ENCODE results near the gene AK3.
"Not testable (repeated sequence)": the region's sequence is repeated elsewhere in the genome, so short reads cannot be mapped to it uniquely, and the experiment has no call there.

The AK3 gene

GRCh38 chr9:4662989-4663792, 77.8 kb downstream of the AK3 start:
- no peak for DNase-seq (ENCODE audit: extremely low spot score)
- TF ChIP-seq, protein P1, sequence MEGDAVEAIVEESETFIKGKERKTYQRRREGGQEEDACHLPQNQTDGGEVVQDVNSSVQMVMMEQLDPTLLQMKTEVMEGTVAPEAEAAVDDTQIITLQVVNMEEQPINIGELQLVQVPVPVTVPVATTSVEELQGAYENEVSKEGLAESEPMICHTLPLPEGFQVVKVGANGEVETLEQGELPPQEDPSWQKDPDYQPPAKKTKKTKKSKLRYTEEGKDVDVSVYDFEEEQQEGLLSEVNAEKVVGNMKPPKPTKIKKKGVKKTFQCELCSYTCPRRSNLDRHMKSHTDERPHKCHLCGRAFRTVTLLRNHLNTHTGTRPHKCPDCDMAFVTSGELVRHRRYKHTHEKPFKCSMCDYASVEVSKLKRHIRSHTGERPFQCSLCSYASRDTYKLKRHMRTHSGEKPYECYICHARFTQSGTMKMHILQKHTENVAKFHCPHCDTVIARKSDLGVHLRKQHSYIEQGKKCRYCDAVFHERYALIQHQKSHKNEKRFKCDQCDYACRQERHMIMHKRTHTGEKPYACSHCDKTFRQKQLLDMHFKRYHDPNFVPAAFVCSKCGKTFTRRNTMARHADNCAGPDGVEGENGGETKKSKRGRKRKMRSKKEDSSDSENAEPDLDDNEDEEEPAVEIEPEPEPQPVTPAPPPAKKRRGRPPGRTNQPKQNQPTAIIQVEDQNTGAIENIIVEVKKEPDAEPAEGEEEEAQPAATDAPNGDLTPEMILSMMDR (IDR thresholded peaks at IDR 0.05; ENCODE audit: control extremely low read depth, extremely low read depth, low read depth, missing control alignments), result no peak
- CTCF ChIA-PET, result interaction anchor here (0.9 to 2.4 kb wide), 6 partner anchors 15 to 174 kb away, joined by 3 to 7 read pairs (median 4); partner anchors contain the start of gene CDC37L1
- POLR2A ChIA-PET, result no interaction called here

DNA sequence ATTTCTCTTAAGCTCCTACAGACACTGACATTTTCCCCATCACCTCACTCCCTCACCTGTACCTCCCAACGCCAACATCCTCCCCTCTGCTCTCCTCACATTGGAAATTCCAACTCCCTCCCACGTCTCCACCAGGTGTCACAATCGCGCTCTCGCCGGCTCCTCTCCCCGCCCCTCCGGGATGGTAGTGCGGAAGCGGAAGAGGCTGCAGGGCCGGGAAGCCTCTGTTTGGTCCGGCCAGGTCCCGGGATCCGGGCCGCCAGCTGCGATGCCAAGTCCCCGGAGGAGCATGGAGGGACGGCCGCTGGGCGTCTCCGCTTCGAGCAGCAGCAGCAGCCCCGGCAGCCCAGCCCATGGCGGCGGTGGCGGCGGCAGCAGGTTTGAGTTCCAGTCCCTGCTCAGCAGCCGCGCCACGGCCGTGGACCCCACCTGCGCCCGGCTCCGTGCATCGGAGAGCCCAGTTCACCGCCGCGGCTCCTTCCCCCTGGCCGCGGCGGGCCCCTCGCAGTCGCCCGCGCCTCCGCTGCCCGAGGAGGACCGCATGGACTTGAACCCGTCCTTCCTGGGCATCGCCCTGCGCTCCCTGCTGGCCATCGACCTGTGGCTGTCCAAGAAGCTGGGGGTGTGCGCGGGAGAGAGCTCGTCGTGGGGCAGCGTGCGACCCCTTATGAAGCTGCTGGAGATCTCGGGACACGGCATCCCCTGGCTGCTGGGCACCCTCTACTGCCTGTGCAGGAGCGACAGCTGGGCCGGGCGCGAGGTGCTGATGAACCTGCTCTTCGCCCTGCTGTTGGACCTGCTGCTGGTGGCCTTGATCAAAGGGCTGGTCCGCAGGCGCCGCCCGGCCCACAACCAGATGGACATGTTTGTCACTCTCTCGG, 78.7 kb downstream of the AK3 start, which contains the start of gene PLPP6:
Gene PLPP6, plus strand, starts transcription at position 187 of the 881 bp plus-strand sequence. Its CDS starts 82 bp downstream, at position 269.
- ChIA-PET CTCF (interaction anchor here (0.7 to 2.3 kb wide), 7 partner anchors 10 to 173 kb away, joined by 3 to 7 read pairs (median 4); partner anchors contain the start of gene CDC37L1), POLR2A (interaction anchor here (1.2 kb wide), 1 partner anchor 17 kb away, joined by 3 read pairs; the partner anchor contains the start of gene CDC37L1)
- peak; percentile 82 for DNase-seq (ENCODE audit: extremely low spot score)
- TF ChIP-seq, protein P1 (IDR thresholded peaks at IDR 0.05; ENCODE audit: control extremely low read depth, extremely low read depth, low read depth, missing control alignments), result peak; percentile 67

- no peak for DNase-seq (ENCODE audit: extremely low spot score)
- ChIA-PET POLR2A (interaction anchor here (1.2 kb wide), 1 partner anchor 18 kb away, joined by 3 read pairs; the partner anchor contains the start of gene CDC37L1), CTCF (interaction anchor here (0.7 to 2.3 kb wide), 4 partner anchors 9 to 84 kb away, joined by 3 to 7 read pairs (median 4); partner anchors contain the start of gene CDC37L1)
- TF ChIP-seq, protein P1 (IDR thresholded peaks at IDR 0.05; ENCODE audit: control extremely low read depth, extremely low read depth, low read depth, missing control alignments), result no peak
Measured at GRCh38 chr9:4661611-4662010, 79.4 kb downstream of the AK3 start.

- CTCF ChIA-PET, result interaction anchor here (0.7 to 2.3 kb wide), 3 partner anchors 18 to 84 kb away, joined by 3 to 7 read pairs (median 5); partner anchors contain the start of gene CDC37L1
Measured at GRCh38 chr9:4661165-4661564, 79.8 kb downstream of the AK3 start.

GRCh38 chr9:4660665-4661064, 80.3 kb downstream of the AK3 start:
- POLR2A ChIA-PET; DNase-seq (ENCODE audit: extremely low spot score): not testable (repeated sequence)
- CTCF ChIA-PET, result interaction anchor here (2.3 kb wide), 1 partner anchor 57 kb away, joined by 7 read pairs; no protein-coding TSS in a partner anchor

More at GRCh38 chr9:4661165-4661564, 79.8 kb downstream of the AK3 start:
- TF ChIP-seq, protein P1 (IDR thresholded peaks at IDR 0.05; ENCODE audit: control extremely low read depth, extremely low read depth, low read depth, missing control alignments), result no peak
- POLR2A ChIA-PET, result interaction anchor here (1.2 kb wide), 1 partner anchor 18 kb away, joined by 3 read pairs; the partner anchor contains the start of gene CDC37L1
- DNase-seq (ENCODE audit: extremely low spot score), result no peak
